ENCODE data around the gene GTPBP6. TPM values are rescaled to one million over a fixed set of nuclear protein-coding genes. Genes with fewer than 3 reads are reported as not detected.

Gene GTPBP6
- total RNA-seq, 1 donor from 2014 or later: 36.2 TPM

- H3K4me3 ChIP-seq (ENCODE audit: low read depth, low read length): no peak overlapping the region
- DNase-seq (ENCODE audit: low read depth): no peak
- TF ChIP-seq, protein P1, sequence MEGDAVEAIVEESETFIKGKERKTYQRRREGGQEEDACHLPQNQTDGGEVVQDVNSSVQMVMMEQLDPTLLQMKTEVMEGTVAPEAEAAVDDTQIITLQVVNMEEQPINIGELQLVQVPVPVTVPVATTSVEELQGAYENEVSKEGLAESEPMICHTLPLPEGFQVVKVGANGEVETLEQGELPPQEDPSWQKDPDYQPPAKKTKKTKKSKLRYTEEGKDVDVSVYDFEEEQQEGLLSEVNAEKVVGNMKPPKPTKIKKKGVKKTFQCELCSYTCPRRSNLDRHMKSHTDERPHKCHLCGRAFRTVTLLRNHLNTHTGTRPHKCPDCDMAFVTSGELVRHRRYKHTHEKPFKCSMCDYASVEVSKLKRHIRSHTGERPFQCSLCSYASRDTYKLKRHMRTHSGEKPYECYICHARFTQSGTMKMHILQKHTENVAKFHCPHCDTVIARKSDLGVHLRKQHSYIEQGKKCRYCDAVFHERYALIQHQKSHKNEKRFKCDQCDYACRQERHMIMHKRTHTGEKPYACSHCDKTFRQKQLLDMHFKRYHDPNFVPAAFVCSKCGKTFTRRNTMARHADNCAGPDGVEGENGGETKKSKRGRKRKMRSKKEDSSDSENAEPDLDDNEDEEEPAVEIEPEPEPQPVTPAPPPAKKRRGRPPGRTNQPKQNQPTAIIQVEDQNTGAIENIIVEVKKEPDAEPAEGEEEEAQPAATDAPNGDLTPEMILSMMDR (conservative IDR thresholded peaks at IDR 0.05; ENCODE audit: low read depth, low read length): no peak
Measured at GRCh38 chrX:334331-334891, 15.8 kb upstream of the GTPBP6 start.

DNA sequence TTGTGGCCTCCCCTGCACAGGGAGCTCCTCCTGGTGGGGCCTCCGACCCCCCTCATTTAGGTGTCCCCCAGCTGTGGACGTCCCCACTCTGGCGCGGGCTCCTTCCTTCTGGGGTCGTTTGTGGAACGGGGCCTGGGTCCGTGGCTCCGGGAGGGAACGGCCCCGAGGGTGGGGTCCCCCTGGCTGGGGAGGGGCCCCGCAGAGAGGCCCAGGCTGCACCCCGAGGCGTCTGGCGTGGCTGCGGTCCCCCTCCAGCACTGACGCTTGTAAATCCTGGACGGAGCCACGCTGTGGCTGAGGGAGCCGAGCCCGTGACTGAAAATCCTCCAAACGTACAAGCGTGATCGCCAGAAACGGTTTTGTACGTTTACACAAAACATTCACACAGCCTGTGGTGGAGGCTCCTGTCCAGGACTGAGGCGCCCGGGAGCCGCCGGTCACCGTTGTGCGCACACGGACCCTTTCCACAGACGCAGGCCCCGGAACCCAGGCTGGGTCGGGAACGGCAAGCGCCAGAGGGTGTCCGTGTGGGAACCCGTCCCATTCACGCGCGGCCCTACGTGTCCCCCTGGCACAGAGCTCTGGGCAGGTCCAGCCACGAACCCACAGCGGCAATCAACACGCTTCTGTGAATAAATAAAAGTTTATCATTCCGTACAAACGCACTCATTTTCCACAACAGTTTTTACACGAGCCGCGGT lies 15.2 kb upstream of the GTPBP6 start:
- H3K4me3 ChIP-seq (ENCODE audit: low read depth, low read length): no peak overlapping the region
- DNase-seq (ENCODE audit: low read depth): no peak
- TF ChIP-seq, protein P1 (conservative IDR thresholded peaks at IDR 0.05; ENCODE audit: low read depth, low read length): no peak

GRCh38 chrX:332916-333610 lies 14.5 kb upstream of the GTPBP6 start:
- TF ChIP-seq, protein P1 (conservative IDR thresholded peaks at IDR 0.05; ENCODE audit: low read depth, low read length): no peak

GRCh38 chrX:332496-332860 lies 13.9 kb upstream of the GTPBP6 start:
- TF ChIP-seq, protein P1 (conservative IDR thresholded peaks at IDR 0.05; ENCODE audit: low read depth, low read length): no peak
- DNase-seq (ENCODE audit: low read depth): no peak
- no peak overlapping the region for H3K4me3 ChIP-seq (ENCODE audit: low read depth, low read length)

More at GRCh38 chrX:332916-333610, 14.5 kb upstream of the GTPBP6 start:
- no peak overlapping the region for H3K4me3 ChIP-seq (ENCODE audit: low read depth, low read length)
- no peak for DNase-seq (ENCODE audit: low read depth)

- TF ChIP-seq, protein P1 (conservative IDR thresholded peaks at IDR 0.05; ENCODE audit: low read depth, low read length): no peak
- no peak for DNase-seq (ENCODE audit: low read depth)
- H3K4me3 ChIP-seq (ENCODE audit: low read depth, low read length): no peak overlapping the region
Measured at GRCh38 chrX:331825-332495, 13.4 kb upstream of the GTPBP6 start.

DNA sequence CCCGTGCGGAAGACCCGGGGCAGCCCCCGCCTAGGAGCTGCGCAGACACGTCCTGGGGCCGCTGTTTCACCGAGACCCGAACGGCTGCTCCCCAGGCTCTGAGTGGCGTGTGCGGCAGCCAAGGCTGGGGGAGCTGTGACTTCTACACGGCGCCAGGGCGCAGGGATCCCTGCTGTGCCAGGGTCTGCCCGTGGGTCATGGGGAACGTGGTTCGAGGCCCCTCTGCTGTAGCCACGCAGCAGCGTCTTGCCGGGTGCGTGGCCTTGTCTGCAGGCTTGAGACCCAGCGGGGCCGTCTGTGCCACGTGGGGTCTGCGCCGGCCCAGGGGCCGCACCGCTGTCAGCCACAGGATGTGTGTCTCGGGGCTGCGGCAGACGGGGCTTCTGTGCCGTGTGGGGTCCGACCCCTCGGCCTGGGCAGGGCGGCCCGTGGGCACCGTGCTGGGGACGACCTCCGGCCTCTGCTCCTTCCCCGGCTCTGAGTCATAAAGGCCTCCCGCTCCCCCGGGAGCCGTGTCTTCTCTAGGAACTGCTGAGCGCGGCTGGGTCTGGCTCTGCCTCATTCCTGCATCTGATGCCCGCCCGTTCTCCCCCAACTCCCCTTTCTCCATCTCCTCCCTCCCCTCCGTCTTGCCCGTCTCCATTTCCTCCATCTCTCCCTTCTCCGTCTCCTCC lies 12.7 kb upstream of the GTPBP6 start:
- DNase-seq (ENCODE audit: low read depth): no peak
- TF ChIP-seq, protein P1 (conservative IDR thresholded peaks at IDR 0.05; ENCODE audit: low read depth, low read length): no peak

More for the DNA sequence above, 12.7 kb upstream of the GTPBP6 start:
- H3K4me3 ChIP-seq (ENCODE audit: low read depth, low read length): no peak overlapping the region

All from epithelial cell of proximal tubule (primary cell).